H1 (cell line): Measurements from ENCODE around the gene KIDINS220. TPM values are rescaled to one million over a fixed set of nuclear protein-coding genes. Genes with fewer than 3 reads are reported as not detected.

ENCODE experiments used
- CTCF ChIA-PET: fragments of 300-600 bp; sonication (Branson Sonifier 250); formaldehyde crosslinking; loops from one replicate; lab custom pipeline; 2021; ENCODE audit not compliant: partially characterized antibody; lab: Charles Lee
- POLR2A ChIA-PET: fragments of 300-600 bp; sonication (Branson Sonifier 250); formaldehyde crosslinking; loops from one replicate; lab custom pipeline; 2021; ENCODE audit warnings: inconsistent platforms; ENCODE audit not compliant: partially characterized antibody; lab: Charles Lee
- DNase-seq, 2 experiments: peaks; one replicate each; pipeline versions ENCODE4 v3.0.0 to v3.0.0-alpha.2; 2010 to 2022; ENCODE audit warnings: low spot score in 2 of 2, low read depth in 1 of 2, mixed read lengths in 1 of 2
- FAIRE-seq: peaks from 2 replicates; lab custom pipeline; 2011; peaks lifted over from hg19 to GRCh38; lab: Jason Lieb, UNC
- H2AFZ ChIP-seq: 2 replicates; pipeline ENCODE4 v1.8.1; 2012; ENCODE audit warnings: low read length, inconsistent platforms
- H2AK5ac ChIP-seq: 2 replicates; pipeline ENCODE4 v1.6.1; 2013; ENCODE audit warnings: low read depth, low read length
- H2BK120ac ChIP-seq: replicated peaks from 2 replicates; pipeline ENCODE3; 2013; ENCODE audit warnings: low read depth, low read length, inconsistent platforms
- H2BK12ac ChIP-seq: 2 replicates; pipeline ENCODE4 v1.6.1; 2013; ENCODE audit warnings: low read depth, low read length
- H2BK15ac ChIP-seq: 2 replicates; pipeline ENCODE4 v1.6.1; 2013; ENCODE audit warnings: low read length
- H2BK20ac ChIP-seq: 2 replicates; pipeline ENCODE4 v1.6.1; 2013; ENCODE audit warnings: low read length
- H2BK5ac ChIP-seq: 2 replicates; pipeline ENCODE4 v1.6.1; 2013; ENCODE audit warnings: low read depth, low read length
- H3K14ac ChIP-seq: 2 replicates; pipeline ENCODE4 v1.6.1; 2013; ENCODE audit warnings: inconsistent platforms; ENCODE audit not compliant: insufficient read length
- H3K18ac ChIP-seq: 2 replicates; pipeline ENCODE4 v1.6.1; 2013; ENCODE audit warnings: low read length; ENCODE audit errors: extremely low read depth
- H3K23ac ChIP-seq: 2 replicates; pipeline ENCODE4 v1.6.1; 2013; ENCODE audit warnings: inconsistent platforms; ENCODE audit not compliant: insufficient read length
- H3K23me2 ChIP-seq: 2 replicates; pipeline ENCODE4 v1.6.1; 2013; ENCODE audit warnings: low read depth, low read length
- H3K27ac ChIP-seq: 2 replicates; pipeline ENCODE4 v1.6.1; 2011; ENCODE audit warnings: low read depth, low read length, inconsistent platforms
- H3K27me3 ChIP-seq, 4 experiments: replicated peaks in 1 of 4; 1 replicate in 1 of 4; 2 replicates in 3 of 4; pipeline versions ENCODE4 v1.6.1 to v1.8.1; 2011 to 2013; ENCODE audit warnings: low read length in 3 of 4, mild to moderate bottlenecking in 3 of 4, inconsistent platforms in 2 of 4, mixed read lengths in 2 of 4, moderate library complexity in 1 of 4; ENCODE audit not compliant: control insufficient read depth in 3 of 4, insufficient read depth in 3 of 4; ENCODE audit errors: extremely low read depth in 1 of 4
- H3K36me3 ChIP-seq, 4 experiments: 2 replicates each; pipeline versions ENCODE4 v1.6.1 to v1.8.1; 2011 to 2013; ENCODE audit warnings: mild to moderate bottlenecking in 4 of 4, low read length in 3 of 4, moderate library complexity in 2 of 4, control low read depth in 1 of 4, inconsistent platforms in 1 of 4; ENCODE audit not compliant: insufficient read depth in 4 of 4, control insufficient read depth in 2 of 4
- H3K4ac ChIP-seq: replicated peaks from 2 replicates; pipeline ENCODE3; 2013; ENCODE audit warnings: low read length, low read depth, mixed read lengths, inconsistent platforms; ENCODE audit not compliant: insufficient read length
- H3K4me1 ChIP-seq, 4 experiments: replicated peaks in 1 of 4; 1 replicate in 1 of 4; 2 replicates in 3 of 4; pipeline versions ENCODE4 v1.6.1 to v1.8.1; 2011 to 2013; ENCODE audit warnings: low read length in 3 of 4, inconsistent platforms in 2 of 4, mixed read lengths in 1 of 4; ENCODE audit not compliant: insufficient read depth in 4 of 4, control insufficient read depth in 3 of 4
- H3K4me2 ChIP-seq, 2 experiments: 2 replicates each; pipeline versions ENCODE4 v1.6.1 to v1.8.1; 2011 to 2013; ENCODE audit warnings: low read depth in 2 of 2, low read length in 2 of 2, control low read depth in 1 of 2, inconsistent platforms in 1 of 2, mild to moderate bottlenecking in 1 of 2; ENCODE audit not compliant: insufficient read depth in 1 of 2
- H3K4me3 ChIP-seq, 4 experiments: fragments of 200-600, 300-600 bp in 1 of 4; sonication (generic), shearing (Covaris generic), sonication (Bioruptor Twin) in 1 of 4; 2 replicates each; pipeline versions ENCODE4 v1.5.1 to v1.8.1; 2011 to 2016; ENCODE audit warnings: low read length in 4 of 4, low read depth in 3 of 4, control low read depth in 2 of 4, inconsistent platforms in 2 of 4, mild to moderate bottlenecking in 2 of 4, mixed read lengths in 1 of 4, moderate library complexity in 1 of 4; ENCODE audit not compliant: insufficient read depth in 2 of 4; ENCODE audit errors: extremely low read depth in 1 of 4
- H3K56ac ChIP-seq: replicated peaks from 2 replicates; pipeline ENCODE3; 2013; ENCODE audit warnings: low read depth, mild to moderate bottlenecking, mixed read lengths, low read length, inconsistent platforms; ENCODE audit not compliant: insufficient read length
- H3K79me1 ChIP-seq: 2 replicates; pipeline ENCODE4 v1.6.1; 2013; ENCODE audit warnings: low read depth, low read length, control low read depth
- H3K79me2 ChIP-seq, 2 experiments: 2 replicates each; pipeline versions ENCODE4 v1.6.1 to v1.8.1; 2012 to 2013; ENCODE audit warnings: low read length in 2 of 2, mild to moderate bottlenecking in 2 of 2, inconsistent platforms in 1 of 2; ENCODE audit not compliant: insufficient read depth in 2 of 2, control insufficient read depth in 1 of 2
- H3K9ac ChIP-seq, 4 experiments: replicated peaks in 1 of 4; 1 replicate in 1 of 4; 2 replicates in 3 of 4; pipeline versions ENCODE4 v1.6.1 to v1.8.1; 2011 to 2013; ENCODE audit warnings: low read depth in 3 of 4, low read length in 3 of 4, control low read depth in 2 of 4, mild to moderate bottlenecking in 2 of 4, moderate library complexity in 2 of 4, inconsistent platforms in 1 of 4; ENCODE audit errors: extremely low read depth in 1 of 4
- H3K9me3 ChIP-seq, 2 experiments: 2 replicates each; pipeline versions ENCODE4 v1.6.1 to v1.8.1; 2012 to 2013; ENCODE audit warnings: mild to moderate bottlenecking in 2 of 2, moderate library complexity in 2 of 2, control low read depth in 1 of 2, inconsistent platforms in 1 of 2, low read depth in 1 of 2, low read length in 1 of 2, mixed read lengths in 1 of 2; ENCODE audit not compliant: insufficient read depth in 2 of 2
- H4K20me1 ChIP-seq, 2 experiments: replicated peaks in 1 of 2; 2 replicates each; pipeline versions ENCODE3 to v1.8.1; 2011 to 2013; ENCODE audit warnings: inconsistent platforms in 2 of 2, low read length in 2 of 2, mild to moderate bottlenecking in 1 of 2; ENCODE audit not compliant: insufficient read depth in 2 of 2, control insufficient read depth in 1 of 2
- H4K5ac ChIP-seq: 2 replicates; pipeline ENCODE4 v1.6.1; 2013; ENCODE audit warnings: low read length, low read depth, mixed read lengths, inconsistent platforms; ENCODE audit not compliant: insufficient read length
- H4K8ac ChIP-seq: 2 replicates; pipeline ENCODE4 v1.8.0; 2013; ENCODE audit warnings: mild to moderate bottlenecking, moderate library complexity, low read length, inconsistent platforms; ENCODE audit not compliant: insufficient read depth; ENCODE audit errors: extremely low read depth
- H4K91ac ChIP-seq: replicated peaks from 2 replicates; pipeline ENCODE3; 2013; ENCODE audit warnings: low read length, mixed read lengths, inconsistent platforms; ENCODE audit not compliant: insufficient read length
- CBX5 ChIP-seq: fragments of 300-800, 300-1000 bp; sonication (generic); IDR thresholded peaks from 2 replicates; pipeline ENCODE4 v1.7.1; 2016; ENCODE audit warnings: antibody characterized with exemption, low read length, low read depth
- CBX8 ChIP-seq: fragments of 300-800, 300-1000 bp; sonication (generic); IDR thresholded peaks from 2 replicates; pipeline ENCODE4 v1.7.1; 2016; ENCODE audit warnings: low read depth, low read length, borderline replicate concordance
- CEBPB ChIP-seq: IDR thresholded peaks from 2 replicates; pipeline ENCODE4 v1.6.1; 2012; ENCODE audit warnings: low read depth, low read length
- EP300 ChIP-seq, 2 experiments: IDR thresholded peaks; 1 replicate in 1 of 2; 2 replicates in 1 of 2; pipeline ENCODE4 v1.6.1; 2011 to 2012; ENCODE audit warnings: low read depth in 2 of 2, low read length in 2 of 2, mild to moderate bottlenecking in 2 of 2, borderline replicate concordance in 1 of 2, inconsistent platforms in 1 of 2, moderate library complexity in 1 of 2
- HDAC2 ChIP-seq, 2 experiments: fragments of 300-600 bp in 1 of 2; sonication (generic) in 1 of 2; IDR thresholded peaks; 2 replicates each; pipeline ENCODE4 v1.6.1; 2011 to 2012; ENCODE audit warnings: low read depth in 2 of 2, low read length in 2 of 2, mild to moderate bottlenecking in 2 of 2, moderate library complexity in 2 of 2, borderline replicate concordance in 1 of 2, inconsistent platforms in 1 of 2
- JUND ChIP-seq: IDR thresholded peaks from 2 replicates; pipeline ENCODE4 v1.6.1; 2011; ENCODE audit warnings: mild to moderate bottlenecking, improper control_type of control experiment, low read length
- PHF8 ChIP-seq: fragments of 200-600 bp; sonication (generic); conservative IDR thresholded peaks from 2 replicates; pipeline ENCODE4 v1.7.1; 2012; ENCODE audit warnings: low read depth, mild to moderate bottlenecking, inconsistent platforms, low read length, moderate library complexity
- POU5F1 ChIP-seq: IDR thresholded peaks from 2 replicates; pipeline ENCODE4 v1.6.1; 2011; ENCODE audit warnings: low read depth, mild to moderate bottlenecking, low read length, moderate library complexity
- TBP ChIP-seq: IDR thresholded peaks from 2 replicates; pipeline ENCODE4 v1.6.1; 2011; ENCODE audit warnings: low read depth, low read length, improper control_type of control experiment
- TEAD4 ChIP-seq: IDR thresholded peaks from 2 replicates; pipeline ENCODE4 v1.6.1; 2012; ENCODE audit warnings: low read depth, low read length, inconsistent platforms, mixed read lengths
- WGBS, 2 experiments: shearing (Covaris generic) in 1 of 2; methylation state at CpG; one replicate each; pipeline versions ENCODE4 v1.1.6 to v1.1.7; 2013 to 2015; ENCODE audit warnings: low lambda C conversion rate in 2 of 2, mixed read lengths in 2 of 2, inconsistent platforms in 1 of 2, low coverage in 1 of 2, missing lambda C conversion rate in 1 of 2; ENCODE audit not compliant: insufficient replicate concordance in 2 of 2, insufficient coverage in 1 of 2, insufficient read length in 1 of 2; ENCODE audit errors: extremely low coverage in 1 of 2, missing lambda C conversion rate in 1 of 2; 5-methylcytosine and 5-hydroxymethylcytosine counted together
- polyA plus RNA-seq, 7 experiments: library from polyadenylated mRNA; depleted of rRNA in 3 of 7; stranded (reverse) in 5 of 7; unstranded in 2 of 7; fragments of >200 nt in 5 of 7; fragments of 200-250 nt in 2 of 7; gene quantifications; 1 replicate in 5 of 7; 2 replicates in 1 of 7; 4 replicates in 1 of 7; pipeline versions ENCODE4 v1.2.1 to v1.2.3, GENCODE V29; 2011 to 2013; ENCODE audit warnings: missing spikeins in 2 of 7, mixed read lengths in 2 of 7
- total RNA-seq: library from RNA; stranded (reverse); fragmentation: NEBNext Ultra II Directional; extraction: Animal tissue kit (Norgen Biotek cat#: 25700); gene quantifications from 2 replicates; pipeline ENCODE4 v1.2.1, GENCODE V29; 2021
- TF ChIP-seq, protein P1 (sequence below): IDR thresholded peaks from 2 replicates; pipeline ENCODE4 v1.6.1; 2011; ENCODE audit warnings: low read depth, mild to moderate bottlenecking, low read length; ENCODE audit not compliant: insufficient read depth
- TF ChIP-seq, protein P2 (sequence below): IDR thresholded peaks from 2 replicates; pipeline ENCODE4 v1.6.1; 2012; ENCODE audit warnings: inconsistent platforms

Gene KIDINS220
- total and polyA plus RNA-seq, 2 of the 8 experiments (the other 6 are each of a cell fraction or from before 2014, with no cell fraction given): 21.2 to 27.1 TPM

GRCh38 chr2:8877894-8878293 is 40.5 kb upstream of the KIDINS220 start:
- H3K36me3 ChIP-seq: peaks cover 0 to 3% (median 0%) of the 10 kb centered on the region in 4 experiments; a peak in 1 of 8 replicates
- H4K5ac ChIP-seq: no peak overlapping the region
- no peak overlapping the region for H2AK5ac ChIP-seq
- H3K79me1 ChIP-seq: no peaks in the 10 kb centered on the region
- H2BK20ac ChIP-seq: no peak overlapping the region
- no peaks in the 10 kb centered on the region for H3K4me1 ChIP-seq
- FAIRE-seq (no peak), DNase-seq (no peak)
- H3K4me3 ChIP-seq: no peak overlapping the region
- 73% methylated on average over 4 of the region's 4 CpGs; no CpG with 5 or more reads in 1 of the 2 experiments for WGBS, 2 experiments
- no peak overlapping the region for H3K9ac ChIP-seq
- H2BK15ac ChIP-seq: no peak overlapping the region
- H4K91ac ChIP-seq: no peak overlapping the region
- no peaks in the 10 kb centered on the region for H4K20me1 ChIP-seq
- H3K4ac ChIP-seq: no peak overlapping the region
- no peak overlapping the region for H3K18ac ChIP-seq
- no peaks in the 10 kb centered on the region for H3K9me3 ChIP-seq
- H3K23ac ChIP-seq: no peak overlapping the region
- ChIA-PET POLR2A (no interaction called here), CTCF (interaction anchor here (1.0 to 5.2 kb wide), 6 partner anchors 14 to 967 kb away, joined by 3 to 37 read pairs (median 4); no protein-coding TSS in a partner anchor)
- no peak overlapping the region for H3K56ac ChIP-seq
- no peak overlapping the region for H4K8ac ChIP-seq
- no peaks in the 10 kb centered on the region for H3K27me3 ChIP-seq
- no peak overlapping the region for H2BK5ac ChIP-seq
- no peak overlapping the region for H3K27ac ChIP-seq
- H3K23me2 ChIP-seq: no peaks in the 10 kb centered on the region
- no peak overlapping the region for H3K4me2 ChIP-seq
- H3K79me2 ChIP-seq: no peaks in the 10 kb centered on the region
- H2BK12ac ChIP-seq: no peak overlapping the region
- H2BK120ac ChIP-seq: no peak overlapping the region
- H2AFZ ChIP-seq: no peak overlapping the region
- no peak overlapping the region for H3K14ac ChIP-seq
- TF ChIP-seq, protein P1, sequence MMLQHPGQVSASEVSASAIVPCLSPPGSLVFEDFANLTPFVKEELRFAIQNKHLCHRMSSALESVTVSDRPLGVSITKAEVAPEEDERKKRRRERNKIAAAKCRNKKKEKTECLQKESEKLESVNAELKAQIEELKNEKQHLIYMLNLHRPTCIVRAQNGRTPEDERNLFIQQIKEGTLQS: no peak
- TF ChIP-seq CBX8 (no peak), TBP (no peak), TEAD4 (no peak), HDAC2 (IDR thresholded peaks at IDR 0.05; ENCODE audit: borderline replicate concordance in 1 of 2, low read depth in 2 of 2, low read length in 2 of 2) (no peak), POU5F1 (no peak), EP300 (IDR thresholded peaks at IDR 0.05; ENCODE audit: borderline replicate concordance in 1 of 2, low read depth in 2 of 2, low read length in 2 of 2) (no peak), JUND (no peak), PHF8 (no peak), CEBPB (no peak), CBX5 (no peak)
- TF ChIP-seq, protein P2, sequence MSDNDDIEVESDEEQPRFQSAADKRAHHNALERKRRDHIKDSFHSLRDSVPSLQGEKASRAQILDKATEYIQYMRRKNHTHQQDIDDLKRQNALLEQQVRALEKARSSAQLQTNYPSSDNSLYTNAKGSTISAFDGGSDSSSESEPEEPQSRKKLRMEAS: no peak
